ENCODE measurements around the gene USP9X. TPM values are rescaled to one million over a fixed set of nuclear protein-coding genes. Genes with fewer than 3 reads are reported as not detected.
"Not testable (repeated sequence)": the region's sequence is repeated elsewhere in the genome, so short reads cannot be mapped to it uniquely, and the experiment has no call there.

The USP9X gene
- total RNA-seq, 3 donors from 2014 or later: 99.0 to 124 (median 112) TPM

- Histone ChIP-seq H3K9me3 (peaks cover 9 to 25% of the 10 kb centered on the region in 2 donors), H3K27me3 (no peaks in the 10 kb centered on the region), H3K4me3 (no peak overlapping the region), H3K36me3 (no peaks in the 10 kb centered on the region), H3K4me1 (no peaks in the 10 kb centered on the region), H3K27ac (no peak overlapping the region)
- DNase-seq (ENCODE audit: low spot score in 2 of 2): no peak
- TF ChIP-seq POLR2AphosphoS5 (IDR thresholded peaks at IDR 0.05) (no peak), POLR2A (IDR thresholded peaks at IDR 0.05) (no peak), CTCF (IDR thresholded peaks at IDR 0.05) (no peak)
- intact Hi-C loops (cut with DNase I; ENCODE audit: low total_unique reads): no loop called here
These were observed 124.6 kb downstream of the USP9X start for GRCh38 chrX:41209853-41210252.

GRCh38 chrX:41224605-41225004, 139.4 kb downstream of the USP9X start:
- Histone ChIP-seq H3K4me1 (no peaks in the 10 kb centered on the region), H3K27ac (no peak overlapping the region), H3K27me3 (no peaks in the 10 kb centered on the region), H3K36me3 (no peaks in the 10 kb centered on the region), H3K9me3 (no peaks in the 10 kb centered on the region), H3K4me3 (no peak overlapping the region)
- intact Hi-C loops (cut with DNase I; ENCODE audit: low total_unique reads): no loop called here
- no peak for DNase-seq (ENCODE audit: low spot score in 2 of 2)
- TF ChIP-seq POLR2A (IDR thresholded peaks at IDR 0.05) (no peak), POLR2AphosphoS5 (IDR thresholded peaks at IDR 0.05) (no peak), CTCF (IDR thresholded peaks at IDR 0.05) (no peak)

- no peaks in the 10 kb centered on the region for H3K9me3 ChIP-seq
- H3K27me3 ChIP-seq: peaks cover 0 to 4% of the 10 kb centered on the region in 2 donors
- H3K4me3 ChIP-seq: no peak overlapping the region
- no peak for DNase-seq (ENCODE audit: low spot score in 2 of 2)
- TF ChIP-seq CTCF (IDR thresholded peaks at IDR 0.05) (no peak), POLR2A (IDR thresholded peaks at IDR 0.05) (no peak), POLR2AphosphoS5 (IDR thresholded peaks at IDR 0.05) (no peak)
- intact Hi-C loops (cut with DNase I; ENCODE audit: low total_unique reads): no loop called here
- no peak overlapping the region for H3K27ac ChIP-seq
- no peaks in the 10 kb centered on the region for H3K4me1 ChIP-seq
- H3K36me3 ChIP-seq: no peaks in the 10 kb centered on the region
These were observed 148.7 kb downstream of the USP9X start for GRCh38 chrX:41233988-41234387.

- DNase-seq (ENCODE audit: low spot score in 2 of 2); H3K4me3 ChIP-seq; intact Hi-C loops (cut with DNase I; ENCODE audit: low total_unique reads); H3K27me3 ChIP-seq; H3K27ac ChIP-seq; H3K9me3 ChIP-seq; H3K4me1 ChIP-seq; H3K36me3 ChIP-seq: not testable (repeated sequence)
These were observed 149.2 kb downstream of the USP9X start for GRCh38 chrX:41234471-41234870.

GRCh38 chrX:41234962-41235361, 149.7 kb downstream of the USP9X start:
- H3K27me3 ChIP-seq: peaks cover 0 to 4% of the 10 kb centered on the region in 2 donors
- no peak for TF ChIP-seq CTCF (IDR thresholded peaks at IDR 0.05)
- no peak for TF ChIP-seq POLR2AphosphoS5 (IDR thresholded peaks at IDR 0.05)
- TF ChIP-seq POLR2A (IDR thresholded peaks at IDR 0.05): no peak
- H3K27ac ChIP-seq: no peak overlapping the region
- H3K4me3 ChIP-seq: no peak overlapping the region
- no peaks in the 10 kb centered on the region for H3K4me1 ChIP-seq
- no peaks in the 10 kb centered on the region for H3K9me3 ChIP-seq
- intact Hi-C loops (cut with DNase I; ENCODE audit: low total_unique reads): no loop called here
- no peaks in the 10 kb centered on the region for H3K36me3 ChIP-seq
- DNase-seq (ENCODE audit: low spot score in 2 of 2): no peak

- no peaks in the 10 kb centered on the region for H3K9me3 ChIP-seq
- no peaks in the 10 kb centered on the region for H3K4me1 ChIP-seq
- intact Hi-C loops (cut with DNase I; ENCODE audit: low total_unique reads): no loop called here
- no peak for DNase-seq (ENCODE audit: low spot score in 2 of 2)
- no peak overlapping the region for H3K27ac ChIP-seq
- TF ChIP-seq POLR2AphosphoS5 (IDR thresholded peaks at IDR 0.05): no peak
- no peak for TF ChIP-seq POLR2A (IDR thresholded peaks at IDR 0.05)
- no peak for TF ChIP-seq CTCF (IDR thresholded peaks at IDR 0.05)
- H3K27me3 ChIP-seq: peaks cover 0 to 4% of the 10 kb centered on the region in 2 donors
- no peaks in the 10 kb centered on the region for H3K36me3 ChIP-seq
- H3K4me3 ChIP-seq: no peak overlapping the region
These were observed 151.4 kb downstream of the USP9X start for GRCh38 chrX:41236629-41237028.

Measured in breast epithelium (tissue), 4 donors.